ENCODE measurements around the gene RPS21.
A peak's percentile ranks its signal among the peaks of the same experiment; 100 is the strongest.

The RPS21 gene

DNA sequence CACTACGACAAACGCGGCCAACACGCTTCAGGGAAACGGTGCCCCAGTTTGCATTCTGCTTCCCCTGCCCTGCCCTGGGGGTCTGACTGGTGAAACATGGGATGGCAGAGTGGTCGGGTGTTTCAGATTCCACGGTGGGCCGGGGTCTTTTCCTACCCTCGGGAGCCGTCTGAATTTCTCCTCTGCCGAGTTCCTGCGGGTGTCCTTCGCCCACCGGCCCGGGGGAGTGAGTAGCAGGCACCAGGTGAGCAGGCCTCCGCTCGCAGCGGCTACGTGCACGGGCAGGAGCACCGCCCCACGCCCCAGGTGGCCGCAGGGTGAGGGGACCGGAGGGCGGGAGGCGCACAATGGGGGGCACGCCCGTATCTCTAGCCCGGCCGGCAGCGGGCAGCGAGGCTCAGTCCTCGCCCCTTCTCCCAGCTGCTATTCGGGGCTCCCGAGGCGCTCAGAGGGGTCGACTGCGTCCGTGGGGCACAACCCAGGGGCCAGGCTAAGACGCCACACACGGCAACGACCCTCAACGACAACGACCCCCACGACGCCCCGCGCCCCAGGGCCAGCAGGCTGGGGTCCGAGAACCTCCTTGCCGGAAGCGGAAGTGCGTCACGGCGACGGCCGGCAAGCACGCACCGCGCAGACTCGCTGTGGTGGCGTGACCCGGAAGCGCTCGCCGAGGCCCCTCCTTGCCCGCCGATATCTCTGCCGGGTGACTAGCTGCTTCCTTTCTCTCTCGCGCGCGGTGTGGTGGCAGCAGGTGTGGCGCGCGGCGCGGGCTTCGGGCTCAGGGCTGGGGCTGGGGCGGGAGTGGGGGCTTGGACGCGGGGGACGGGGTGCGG lies at the start of gene RPS21:
Gene RPS21, plus strand, starts transcription at position 721 of the 836 bp plus-strand sequence. CDS start 236 bp downstream, outside the sequence.
- peak; percentile 95 for DNase-seq

DNA sequence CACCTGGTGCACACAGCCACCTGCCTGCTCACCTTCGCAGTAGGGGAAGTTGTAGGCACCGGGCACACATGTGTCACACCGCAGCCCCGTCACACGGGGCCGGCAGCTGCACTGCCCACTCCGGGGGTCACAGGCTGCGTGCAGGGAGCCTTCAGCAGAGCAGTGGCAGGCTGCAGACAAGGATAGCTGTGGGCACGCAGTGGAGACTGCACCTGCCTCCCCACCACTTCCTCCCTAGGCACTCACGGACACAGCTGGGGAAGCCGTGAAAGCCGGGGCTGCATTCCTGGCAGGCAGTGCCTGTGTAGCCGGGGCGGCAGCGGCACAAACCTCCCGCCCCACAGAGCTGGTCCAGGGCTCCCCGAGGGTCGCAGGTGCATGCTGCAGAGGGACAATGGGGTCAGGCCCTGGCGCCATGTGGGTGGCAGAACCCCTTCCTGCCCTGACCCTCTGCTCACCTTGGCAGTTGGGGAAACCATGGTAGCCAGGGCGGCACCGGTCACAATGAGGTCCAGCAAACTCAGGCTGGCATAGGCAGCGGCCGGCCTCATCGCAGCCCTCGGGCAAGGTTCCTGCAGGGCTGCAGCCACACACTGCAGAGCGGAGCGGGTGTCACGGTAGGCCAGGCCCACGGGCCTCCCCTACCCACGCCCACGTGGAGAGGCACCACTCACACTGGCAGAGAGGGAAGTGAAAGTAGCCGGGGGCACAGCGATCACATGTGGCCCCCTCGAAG lies 49.2 kb upstream of the RPS21 start:
- no peak for DNase-seq

DNA sequence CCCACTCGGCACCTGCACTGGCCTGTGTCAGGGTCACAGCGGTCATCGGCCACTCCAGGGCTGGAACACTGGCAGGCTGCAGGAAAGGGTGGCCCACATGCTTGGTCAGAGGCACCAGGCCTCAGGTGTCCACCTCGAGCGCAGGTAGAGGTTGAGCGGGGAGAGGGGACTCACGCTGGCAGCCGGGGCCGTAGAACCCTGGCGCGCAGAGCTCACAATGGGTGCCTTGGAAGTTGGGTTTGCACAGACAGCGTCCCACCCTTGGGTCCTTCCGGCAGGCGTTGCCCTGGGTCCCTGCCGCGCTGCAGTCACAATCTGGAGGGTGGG lies 48.6 kb upstream of the RPS21 start:
- DNase-seq, result no peak

DNA sequence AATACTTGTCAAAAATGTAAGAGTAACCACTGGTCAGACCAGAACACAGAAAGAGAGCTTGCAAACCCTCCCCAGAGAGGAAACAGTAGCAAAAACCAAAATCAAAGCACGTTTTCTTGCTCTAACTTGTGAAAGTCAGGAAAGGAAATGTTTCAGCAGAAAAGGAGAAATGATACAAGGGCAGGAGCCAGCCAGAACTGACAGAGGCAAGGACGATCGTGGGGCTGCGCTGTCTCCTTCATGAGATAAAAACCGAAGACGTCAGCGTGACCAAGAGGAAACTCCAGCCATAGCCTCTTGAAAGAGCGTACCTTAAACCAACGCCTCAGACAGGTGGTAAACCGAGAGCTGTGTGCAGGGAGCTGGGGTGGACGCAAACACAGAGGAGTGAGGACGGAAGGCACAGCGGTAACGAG lies 47.2 kb upstream of the RPS21 start:
- no peak for DNase-seq

DNA sequence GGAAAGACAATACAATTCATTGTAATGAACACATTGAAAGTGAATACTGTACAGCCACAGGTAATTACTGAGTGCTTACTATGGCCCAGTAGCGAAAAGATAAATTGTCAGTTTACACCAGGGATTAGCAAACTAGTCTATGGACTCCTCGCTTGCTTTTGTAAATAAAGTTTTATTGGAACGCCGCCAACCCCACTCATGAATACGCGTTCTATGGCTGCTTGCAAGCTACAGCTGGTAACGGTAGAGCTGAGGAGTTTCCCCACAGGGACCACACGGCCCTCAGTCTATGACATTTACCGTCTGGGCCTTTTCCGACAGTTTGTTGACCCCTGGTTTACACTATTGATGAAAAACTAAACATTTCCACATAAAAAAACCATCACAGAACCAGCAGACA lies 44.0 kb upstream of the RPS21 start:
- no peak for DNase-seq

DNA sequence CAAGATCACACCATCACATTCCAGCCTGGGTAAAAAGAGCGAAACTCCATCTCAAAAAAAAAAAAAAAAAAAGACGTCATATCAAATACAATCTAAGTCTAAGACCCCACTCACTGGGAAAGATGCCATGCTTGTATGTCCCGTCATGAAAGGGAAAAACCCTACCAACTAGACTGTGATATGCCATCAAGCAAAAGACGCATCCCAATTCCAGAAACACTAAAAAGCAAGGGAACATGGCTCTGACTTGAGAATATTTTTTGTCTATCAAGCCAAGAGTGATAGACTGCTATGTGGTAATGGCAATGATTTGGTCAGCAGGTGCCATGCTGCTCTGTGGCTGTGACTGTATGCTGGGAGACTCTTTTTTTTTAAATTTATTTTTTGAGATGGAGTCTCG lies 42.8 kb upstream of the RPS21 start:
- no peak for DNase-seq

DNA sequence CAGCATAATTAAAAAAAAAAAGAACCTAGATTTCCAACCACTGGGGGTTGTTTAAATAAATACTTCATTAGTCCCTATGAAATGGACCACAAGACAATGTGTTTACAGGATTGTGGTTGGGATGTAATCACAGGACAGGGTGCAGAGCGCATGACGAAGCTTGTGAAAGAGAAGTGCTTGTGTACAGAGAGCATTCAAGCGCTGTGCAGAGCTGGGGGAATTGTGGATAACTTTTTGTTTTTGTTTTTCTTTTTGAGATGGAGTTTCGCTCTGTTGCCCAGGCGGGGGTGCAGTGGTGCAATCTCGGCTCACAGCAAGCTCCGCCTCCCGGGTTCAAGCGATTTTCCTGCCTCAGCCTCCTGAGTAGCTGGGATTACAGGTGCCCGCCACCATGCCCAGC lies 42.1 kb upstream of the RPS21 start:
- no peak for DNase-seq

DNA sequence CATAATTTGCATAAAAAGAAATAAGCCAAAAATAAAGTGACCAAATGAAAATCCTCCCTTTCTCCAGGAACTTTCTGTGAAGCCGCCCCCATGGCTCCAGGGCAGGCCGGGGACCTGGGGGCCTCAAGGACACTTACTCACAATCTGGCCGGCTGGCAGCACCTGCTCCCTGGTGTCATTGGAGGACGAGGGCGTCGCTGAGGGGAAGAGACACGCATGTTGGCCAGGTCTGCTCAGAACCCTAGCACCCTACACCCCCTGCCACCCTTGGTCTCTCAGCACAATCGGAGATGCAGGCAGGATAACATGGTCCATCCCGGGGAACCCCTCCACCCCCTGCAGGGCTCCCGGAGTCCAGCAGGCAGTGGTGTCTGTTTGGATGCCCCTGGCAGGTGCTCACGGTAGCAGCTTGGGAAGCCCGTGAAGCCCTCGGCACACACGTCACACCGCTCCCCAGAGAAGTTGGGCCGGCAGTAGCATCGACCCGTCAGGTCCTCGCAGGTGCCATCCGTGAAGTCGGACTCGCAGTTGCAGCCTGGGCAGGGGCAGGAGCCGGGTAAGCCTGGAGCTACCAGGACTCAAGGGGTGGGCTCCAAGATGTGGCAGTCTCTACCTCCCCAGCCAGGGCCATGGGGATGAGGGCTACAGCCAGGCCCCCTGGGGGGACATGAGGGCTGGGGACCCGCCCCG lies 41.1 kb upstream of the RPS21 start:
- DNase-seq, result no peak

DNA sequence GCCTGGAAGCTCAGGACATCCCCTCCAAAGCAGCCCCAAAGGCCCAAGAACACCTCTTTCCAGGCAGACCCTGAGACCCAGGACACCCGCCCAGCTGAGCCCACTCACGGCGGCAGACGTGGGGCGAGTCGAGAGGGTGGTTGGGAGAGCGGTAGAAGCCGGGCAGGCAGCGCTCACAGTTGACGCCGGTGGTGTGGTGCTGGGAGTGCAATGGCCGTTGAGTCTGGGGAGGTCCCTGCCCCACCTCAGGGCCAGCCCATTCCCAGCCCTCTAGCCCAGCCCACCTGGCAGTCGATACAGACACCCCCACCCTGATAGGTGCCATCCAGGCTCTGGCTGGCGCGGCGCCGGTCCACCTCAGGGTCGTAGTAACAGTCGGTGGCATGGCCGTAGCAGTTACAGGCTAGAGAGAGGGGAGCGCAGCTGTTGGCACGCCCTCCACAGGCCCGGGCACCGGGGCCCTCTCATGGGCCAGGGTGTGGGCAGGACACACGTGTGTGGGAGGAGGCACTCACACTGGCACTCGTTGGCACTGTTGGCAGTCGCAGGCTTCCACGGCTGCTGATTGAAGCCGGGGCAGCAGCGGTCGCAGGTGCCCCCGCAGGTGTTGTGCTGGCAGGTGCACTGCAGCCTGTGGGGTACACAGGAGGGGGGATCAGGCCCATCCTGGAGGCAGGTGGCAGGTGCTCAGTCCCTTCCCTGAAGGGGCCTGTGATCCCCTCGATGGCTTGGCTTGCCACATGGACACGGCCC lies 40.3 kb upstream of the RPS21 start:
- DNase-seq, result no peak

DNA sequence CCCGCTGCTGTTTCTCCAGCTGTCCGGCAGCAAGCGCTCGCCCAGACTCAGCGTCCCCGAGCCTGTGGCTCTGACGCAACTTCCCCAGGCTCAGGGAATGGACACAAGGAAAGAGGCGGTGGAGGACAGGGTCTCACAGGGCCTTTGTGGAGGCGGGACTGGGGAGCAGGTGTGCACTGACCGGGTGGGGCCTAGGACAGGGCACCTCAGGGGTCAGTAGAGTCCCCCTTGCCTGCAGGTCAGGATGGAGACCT lies 39.8 kb upstream of the RPS21 start:
- DNase-seq, result no peak

DNA sequence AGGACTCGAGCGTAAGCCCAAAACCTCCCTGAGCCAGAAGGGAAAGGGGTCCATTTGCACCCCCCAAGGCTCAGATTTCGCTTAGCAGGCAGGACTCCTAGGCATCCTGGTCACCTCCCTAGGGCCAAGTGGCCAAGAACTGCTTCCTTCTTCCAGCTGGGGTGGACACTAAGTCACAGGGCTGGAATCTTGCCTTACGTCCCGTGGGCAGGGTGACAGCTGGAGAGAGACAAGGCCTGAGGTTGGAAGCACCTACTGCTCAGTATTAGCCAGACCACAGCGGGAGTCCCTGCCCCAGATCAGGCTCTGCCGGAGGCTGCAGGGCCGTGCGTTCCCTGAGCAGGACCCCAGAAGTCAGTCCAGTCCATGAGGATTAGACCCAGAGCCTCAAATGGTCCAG lies 39.5 kb upstream of the RPS21 start:
- DNase-seq, result no peak

DNA sequence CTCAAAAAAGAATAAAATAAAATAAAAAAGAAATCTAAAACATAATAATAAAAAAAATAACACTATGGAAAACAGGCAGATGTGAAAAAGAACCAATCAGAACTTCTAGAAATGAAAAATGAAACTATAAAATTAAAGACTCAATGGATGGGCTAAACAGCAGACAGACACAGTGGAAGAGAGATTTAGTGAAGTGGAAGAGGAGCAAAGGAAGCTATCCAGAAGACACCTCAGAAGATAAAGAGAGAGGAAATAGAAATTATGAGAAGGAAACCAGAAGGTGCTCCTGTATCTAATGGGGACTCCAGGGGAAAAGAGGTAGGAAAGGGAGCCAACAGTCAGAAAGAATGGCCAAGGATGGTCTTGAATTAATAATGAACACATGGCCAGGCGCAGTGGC lies 38.3 kb upstream of the RPS21 start:
- DNase-seq, result no peak

DNA sequence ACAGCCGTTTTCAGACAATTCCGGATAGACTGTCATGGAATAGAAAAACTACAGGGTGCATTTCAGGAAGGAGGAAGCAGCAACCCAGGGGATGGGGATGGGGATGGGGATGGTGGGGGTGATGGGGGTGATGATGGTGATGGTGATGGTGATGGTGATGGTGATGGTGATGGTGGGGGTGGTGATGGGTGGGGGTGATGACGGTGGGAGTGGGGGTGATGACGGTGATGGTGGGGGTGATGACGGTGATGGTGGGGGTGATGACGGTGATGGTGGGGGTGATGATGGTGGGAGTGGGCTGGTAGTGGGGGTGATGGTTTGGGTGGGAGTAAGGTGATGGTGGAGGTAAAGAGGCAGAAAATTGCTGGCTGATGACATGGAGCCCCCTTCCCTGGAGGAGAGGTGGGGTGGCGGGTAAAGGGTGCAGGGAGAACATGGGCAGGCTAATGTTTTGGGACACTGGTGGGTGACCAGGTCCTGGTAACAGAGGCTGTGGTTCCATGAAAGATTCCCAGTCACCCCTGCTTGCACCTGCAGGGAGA lies 37.3 kb upstream of the RPS21 start:
- DNase-seq, result no peak

DNA sequence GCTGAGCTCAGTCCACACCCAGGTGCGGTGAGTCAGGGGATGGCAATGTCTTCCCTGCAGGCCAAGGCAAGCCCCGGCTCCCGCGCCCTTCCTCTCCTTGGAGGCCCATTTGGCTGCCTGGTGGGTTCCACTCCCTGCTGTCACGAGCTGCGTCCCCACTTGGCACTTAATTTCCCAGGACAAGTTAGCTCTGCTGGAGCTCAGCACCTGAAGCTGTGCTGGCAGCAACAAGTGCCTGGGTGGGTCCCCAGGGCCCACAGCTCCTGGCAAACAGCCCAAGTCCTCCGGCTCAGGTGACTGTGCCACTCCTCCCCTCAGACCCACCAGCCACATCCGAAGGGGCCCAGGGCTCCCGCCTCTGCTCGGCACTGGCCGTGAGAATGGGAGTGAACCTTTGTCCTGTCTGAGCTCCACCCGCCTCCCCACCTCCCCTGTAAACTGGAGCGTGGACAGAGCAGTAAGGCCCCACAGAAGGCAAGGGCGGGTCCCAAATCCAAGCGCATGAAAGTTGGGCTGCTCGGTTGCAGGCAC lies 36.7 kb upstream of the RPS21 start:
- DNase-seq, result peak; percentile 89

DNA sequence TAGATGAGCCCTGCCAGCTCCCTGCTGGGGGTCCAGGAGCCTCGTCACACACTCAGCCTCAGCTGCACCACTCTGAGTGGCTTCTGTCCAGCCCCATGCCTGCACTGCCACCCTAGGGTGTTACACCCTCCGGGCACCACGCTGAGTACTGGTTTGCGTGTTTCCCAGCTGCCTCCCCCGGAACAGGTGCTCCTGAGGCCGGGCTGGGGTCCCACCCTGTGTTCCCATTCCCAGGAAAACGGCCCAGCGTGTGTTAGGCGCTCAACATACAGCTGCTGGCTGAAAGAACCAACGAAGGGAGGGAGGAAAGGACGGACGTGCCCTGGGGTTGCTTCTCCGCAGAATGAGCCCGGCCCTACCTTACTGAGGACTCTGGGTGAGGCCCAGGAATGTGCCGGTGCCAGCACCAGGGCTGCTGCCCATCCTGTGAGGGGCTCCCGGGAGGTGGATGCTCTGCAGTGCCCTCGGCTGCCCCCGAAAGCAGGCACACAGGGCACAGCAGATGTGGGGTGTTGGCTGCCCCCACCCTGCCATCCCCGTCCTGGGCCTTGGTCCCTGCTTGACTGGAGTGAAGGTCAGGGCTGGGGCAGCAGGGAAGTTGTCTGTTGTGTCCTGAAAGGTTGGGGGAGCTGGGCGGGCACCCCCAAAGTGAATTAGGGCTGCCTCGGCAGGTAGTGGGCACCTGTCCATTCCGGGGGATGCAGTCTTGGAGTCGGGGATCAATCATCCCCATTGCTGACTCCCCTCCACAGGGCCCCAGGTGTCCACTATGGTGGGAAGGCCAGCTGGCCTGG lies 36.1 kb upstream of the RPS21 start:
- no peak for DNase-seq

DNA sequence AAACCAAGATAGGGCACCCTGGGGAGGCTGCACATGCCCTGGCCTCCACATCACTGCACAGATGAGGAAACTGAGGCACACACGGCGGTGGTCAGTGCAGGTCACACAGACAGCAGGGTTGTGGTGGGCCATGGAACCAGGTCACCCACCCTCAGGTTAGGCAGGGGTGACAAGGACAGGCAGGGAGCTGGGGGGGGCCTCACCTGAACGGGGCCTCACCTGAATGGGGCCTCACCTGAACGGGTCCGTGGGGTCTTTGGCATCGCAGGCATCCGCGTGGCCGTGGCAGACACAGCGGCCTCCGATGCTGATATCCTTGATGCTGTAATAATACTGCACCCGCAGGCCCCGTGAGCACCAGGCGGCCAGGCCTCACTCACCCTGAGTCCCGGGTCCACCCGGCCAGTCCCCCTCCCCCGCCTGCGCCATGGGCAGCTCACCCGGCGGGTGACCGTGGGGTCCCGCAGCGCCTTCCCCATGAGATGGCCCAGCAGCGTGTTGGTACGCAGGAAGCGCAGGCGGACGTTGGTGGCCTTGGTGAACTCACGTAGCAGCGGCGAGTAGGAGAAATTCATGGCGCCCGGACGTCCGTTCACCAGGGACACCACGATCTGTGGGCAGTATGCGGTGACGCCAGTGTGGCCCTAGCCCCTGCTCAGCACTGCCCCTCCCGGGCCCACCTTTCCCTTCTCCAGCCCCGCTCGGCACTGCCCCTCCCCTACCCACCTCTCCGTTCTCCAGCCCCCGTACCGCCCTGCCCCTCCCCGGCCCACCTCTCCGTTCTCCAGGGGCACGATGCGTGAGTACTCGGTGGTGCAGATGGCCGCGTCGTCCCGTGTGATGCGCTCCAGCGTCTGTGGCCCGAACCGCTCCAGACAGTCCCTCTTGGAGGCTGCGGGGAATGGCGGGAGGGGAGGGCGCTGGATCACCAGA lies 35.2 kb upstream of the RPS21 start:
- no peak for DNase-seq

DNA sequence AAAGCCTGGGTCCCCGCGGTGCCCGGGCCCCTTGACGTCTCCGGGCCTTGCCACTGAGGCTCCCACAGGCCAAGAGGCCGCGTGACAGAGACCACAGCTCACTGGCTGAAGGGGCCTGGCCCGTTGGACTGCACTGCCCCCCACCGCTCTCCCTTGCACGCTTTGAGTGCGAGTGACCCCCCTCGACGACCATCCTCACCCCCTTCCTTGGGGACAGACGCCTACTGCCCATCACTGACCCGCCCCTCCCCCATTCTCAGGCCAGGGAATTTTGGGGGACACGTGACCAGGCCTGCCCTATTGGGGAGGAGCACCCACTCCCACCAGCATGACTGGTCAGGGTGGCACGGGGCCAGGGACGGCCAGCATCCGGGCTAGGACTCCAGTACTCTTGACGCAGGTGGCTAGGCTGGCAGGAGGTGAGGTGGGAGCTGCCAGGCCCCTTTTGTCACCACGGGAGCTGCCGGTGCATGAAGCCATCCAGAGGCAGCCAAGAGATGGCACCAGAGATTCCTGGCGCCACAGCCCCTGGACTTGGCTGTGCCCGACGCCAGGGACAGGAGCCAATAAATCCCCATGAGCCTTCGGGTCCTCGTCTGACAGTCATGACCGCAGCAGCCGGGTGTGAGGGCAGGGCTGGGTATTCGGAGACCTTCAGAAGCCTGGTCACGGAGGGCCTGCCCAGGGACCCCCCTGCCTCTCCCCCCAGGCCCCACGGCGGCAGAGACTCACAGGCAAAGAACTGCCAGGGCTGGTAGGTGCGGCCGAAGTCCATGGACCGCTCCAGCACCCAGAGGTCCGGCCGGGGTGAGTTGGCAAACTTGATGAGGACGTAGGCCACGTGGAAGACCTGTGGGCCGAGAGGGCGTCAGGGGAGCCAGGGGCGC lies 34.3 kb upstream of the RPS21 start:
- DNase-seq, result peak; percentile 92

DNA sequence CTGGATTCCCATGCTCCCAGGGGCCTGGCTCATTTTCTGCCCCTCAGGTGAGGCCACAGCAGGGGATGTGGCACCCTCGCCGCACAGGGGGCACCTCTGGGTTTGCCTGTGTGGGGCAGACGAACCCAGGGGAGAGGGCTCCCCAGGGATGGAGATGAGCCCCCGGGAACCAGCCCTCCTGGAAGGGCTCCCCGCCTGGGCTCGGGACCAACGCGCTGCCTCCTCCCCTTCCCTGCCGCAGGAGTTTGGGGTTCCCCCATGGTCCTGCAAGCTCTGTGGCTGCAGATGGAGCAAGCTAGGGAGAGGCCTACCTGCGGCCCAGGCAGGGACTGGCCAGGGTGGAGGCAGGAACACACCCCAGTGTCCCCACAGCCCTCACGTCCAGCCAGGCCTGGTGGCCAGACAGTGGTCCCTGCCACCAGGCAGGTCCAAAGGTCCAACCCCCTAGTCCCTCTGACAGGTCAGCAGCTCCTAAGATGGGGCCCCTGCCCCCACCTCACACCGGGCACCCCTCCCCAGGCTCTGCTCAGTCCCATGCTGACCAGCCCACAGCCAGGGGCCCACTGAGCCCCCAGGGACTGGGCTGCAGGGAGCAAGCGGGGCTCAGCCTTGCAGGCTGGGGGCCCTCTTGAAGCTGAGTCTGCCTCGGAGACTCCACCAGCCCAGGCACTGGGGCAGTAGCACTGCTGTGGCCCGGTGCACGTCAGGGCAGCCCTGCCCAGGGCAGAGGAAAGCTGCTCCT lies 33.4 kb upstream of the RPS21 start:
- DNase-seq, result no peak

All from 8988T (cell line).